GM12801 (cell line): Measurements from ENCODE around the gene CXCL8.

ENCODE experiments used
- TF ChIP-seq, protein P1 (sequence below): IDR thresholded peaks from one replicate; pipeline ENCODE4 v1.5.1; 2011; ENCODE audit warnings: control low read depth; ENCODE audit not compliant: insufficient read length; ENCODE audit errors: extremely low read depth

CXCL8 gene

GRCh38 chr4:73702796-73703287 is 37.5 kb upstream of the CXCL8 start:
- TF ChIP-seq, protein P1, sequence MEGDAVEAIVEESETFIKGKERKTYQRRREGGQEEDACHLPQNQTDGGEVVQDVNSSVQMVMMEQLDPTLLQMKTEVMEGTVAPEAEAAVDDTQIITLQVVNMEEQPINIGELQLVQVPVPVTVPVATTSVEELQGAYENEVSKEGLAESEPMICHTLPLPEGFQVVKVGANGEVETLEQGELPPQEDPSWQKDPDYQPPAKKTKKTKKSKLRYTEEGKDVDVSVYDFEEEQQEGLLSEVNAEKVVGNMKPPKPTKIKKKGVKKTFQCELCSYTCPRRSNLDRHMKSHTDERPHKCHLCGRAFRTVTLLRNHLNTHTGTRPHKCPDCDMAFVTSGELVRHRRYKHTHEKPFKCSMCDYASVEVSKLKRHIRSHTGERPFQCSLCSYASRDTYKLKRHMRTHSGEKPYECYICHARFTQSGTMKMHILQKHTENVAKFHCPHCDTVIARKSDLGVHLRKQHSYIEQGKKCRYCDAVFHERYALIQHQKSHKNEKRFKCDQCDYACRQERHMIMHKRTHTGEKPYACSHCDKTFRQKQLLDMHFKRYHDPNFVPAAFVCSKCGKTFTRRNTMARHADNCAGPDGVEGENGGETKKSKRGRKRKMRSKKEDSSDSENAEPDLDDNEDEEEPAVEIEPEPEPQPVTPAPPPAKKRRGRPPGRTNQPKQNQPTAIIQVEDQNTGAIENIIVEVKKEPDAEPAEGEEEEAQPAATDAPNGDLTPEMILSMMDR, result no peak

- TF ChIP-seq, protein P1, result no peak
Measured at GRCh38 chr4:73703320-73703719, 37.0 kb upstream of the CXCL8 start.

DNA sequence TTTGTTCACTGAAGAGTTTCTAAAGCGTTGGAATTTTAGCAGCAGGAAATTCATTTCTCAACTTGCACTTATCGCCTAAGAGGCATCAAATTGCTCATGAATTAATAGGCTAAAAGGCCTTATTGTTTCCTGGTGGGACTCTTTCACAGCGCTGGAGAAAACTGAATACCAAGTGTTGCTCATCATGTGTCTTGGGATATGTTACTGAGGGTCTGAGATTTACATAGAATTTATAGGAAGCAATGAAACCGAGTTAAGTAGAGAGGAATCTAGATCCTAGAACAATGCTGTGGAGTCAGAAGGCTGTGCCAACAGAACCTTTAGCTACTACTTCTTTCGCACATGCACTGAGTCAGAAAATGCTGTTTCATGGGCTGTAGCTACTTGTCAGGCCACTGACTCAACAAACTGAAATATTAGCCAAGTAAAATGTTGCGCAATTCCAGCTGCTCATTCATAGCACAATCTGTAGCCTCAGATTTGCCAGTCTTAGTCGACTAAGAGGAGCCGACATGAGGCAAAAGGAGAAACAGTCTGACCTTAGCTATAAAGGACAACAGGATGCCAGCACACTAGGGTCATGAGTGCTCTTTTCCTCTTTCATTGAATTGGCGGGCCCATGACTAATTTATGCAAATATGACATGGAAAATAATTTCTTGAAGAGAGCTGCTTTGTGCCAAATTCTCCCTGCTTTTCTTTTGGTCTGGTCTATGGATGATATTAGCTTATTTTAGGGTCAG is 35.9 kb upstream of the CXCL8 start:
- TF ChIP-seq, protein P1, result no peak

DNA sequence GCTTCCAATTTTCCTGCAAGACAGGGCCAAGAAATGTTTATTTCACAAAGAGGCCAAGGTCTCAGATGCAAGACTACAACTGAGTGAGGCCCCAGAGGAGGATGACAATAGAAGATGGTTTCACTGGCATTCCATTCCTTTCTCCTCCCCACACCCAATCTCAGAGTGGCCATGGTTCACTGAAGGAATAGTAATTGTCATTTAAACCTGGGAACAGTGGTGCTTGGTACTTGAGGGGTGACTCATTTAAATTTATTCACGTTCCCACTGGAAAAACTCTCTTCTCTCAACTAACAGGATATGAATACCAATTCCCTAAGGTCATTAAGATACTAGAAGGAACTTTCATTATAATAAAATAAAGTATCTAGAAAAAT is 35.3 kb upstream of the CXCL8 start:
- TF ChIP-seq, protein P1, result no peak

DNA sequence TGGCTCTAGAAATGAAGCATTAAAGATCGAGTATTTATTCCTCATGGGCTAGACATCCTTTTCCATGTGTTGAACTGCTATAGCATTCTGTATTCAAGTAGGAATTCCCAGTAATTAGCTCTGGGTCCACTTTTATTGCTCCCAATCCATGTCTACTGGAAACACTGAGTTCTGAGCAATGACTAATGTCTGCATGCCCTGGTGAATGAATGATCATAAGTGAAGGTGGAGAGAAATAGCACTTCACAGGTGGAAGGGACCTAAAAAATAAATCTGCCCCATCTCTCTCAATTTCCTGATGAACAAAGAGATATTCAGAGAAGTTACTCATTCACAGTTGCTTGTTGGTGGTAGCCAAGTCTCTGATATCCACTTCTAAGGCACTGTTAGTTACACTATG is 34.6 kb upstream of the CXCL8 start:
- TF ChIP-seq, protein P1, result no peak

DNA sequence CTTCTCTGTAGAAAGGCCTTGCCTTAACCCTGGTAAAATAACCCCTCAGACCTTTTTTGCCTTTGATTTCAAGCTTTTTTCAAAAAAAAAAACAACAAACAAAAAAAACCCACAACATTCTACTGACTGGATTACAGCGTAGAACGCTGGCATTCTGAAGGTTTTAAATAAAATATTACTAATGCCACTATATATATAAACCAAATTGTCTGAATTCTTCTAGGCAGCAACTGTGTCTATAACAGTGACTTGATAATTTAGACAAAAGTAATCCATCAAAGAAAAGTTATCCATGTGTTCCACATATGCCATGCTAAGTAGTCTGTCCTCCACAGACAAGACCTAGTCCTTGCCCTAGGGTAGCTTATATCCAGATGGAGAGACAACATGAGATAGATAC is 33.6 kb upstream of the CXCL8 start:
- TF ChIP-seq, protein P1, result no peak

DNA sequence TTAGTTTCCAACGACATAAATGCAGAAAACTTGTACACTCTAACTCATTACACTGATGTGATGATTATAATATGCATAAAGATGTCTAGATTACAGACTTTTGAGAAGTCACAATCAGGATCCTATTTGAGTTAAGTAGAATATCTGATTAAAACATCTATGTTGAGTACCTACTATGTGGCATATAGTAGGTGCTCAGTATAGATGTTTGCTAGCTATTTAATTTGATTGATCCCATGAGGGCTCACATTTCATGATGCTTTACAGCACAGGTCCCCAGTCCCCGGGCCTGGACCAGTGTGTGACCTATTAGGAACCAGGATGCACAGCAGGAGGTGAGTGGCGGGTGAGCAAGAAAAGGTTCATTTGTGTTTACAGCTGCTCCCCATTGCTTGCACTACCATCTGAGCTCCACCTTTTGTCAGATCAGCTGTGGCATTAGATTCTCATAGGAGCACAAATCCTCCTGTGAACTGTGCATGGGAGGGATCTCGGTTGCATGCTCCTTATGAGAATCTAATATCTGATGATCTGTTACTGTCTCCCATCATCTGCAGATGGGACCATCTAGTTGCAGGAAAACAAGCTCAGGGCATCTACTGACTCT is 33.0 kb upstream of the CXCL8 start:
- TF ChIP-seq, protein P1, result no peak
